ENCODE measurements around the gene CSRP2. TPM values are rescaled to one million over a fixed set of nuclear protein-coding genes. Genes with fewer than 3 reads are reported as not detected.
A peak's percentile ranks its signal among the peaks of the same experiment; 100 is the strongest.

CSRP2 gene
- total RNA-seq, 1 experiment from 2014 or later = 46.6 TPM

- Histone ChIP-seq H3K9me3 (ENCODE audit: low read depth, low read length, poor library complexity, severe bottlenecking) (no peaks in the 10 kb centered on the region), H3K4me3 (ENCODE audit: low read depth, low read length, poor library complexity, severe bottlenecking) (no peak overlapping the region), H3K27me3 (replicated peaks; ENCODE audit: insufficient read depth, low read depth, low read length, poor library complexity) (no peaks in the 10 kb centered on the region), H3K4me1 (ENCODE audit: insufficient read depth, low read length, poor library complexity, severe bottlenecking) (peaks cover 7% of the 10 kb centered on the region), H3K27ac (ENCODE audit: low read depth, low read length, poor library complexity, severe bottlenecking) (no peak overlapping the region), H3K36me3 (ENCODE audit: insufficient read depth, low read length, poor library complexity, severe bottlenecking) (no peaks in the 10 kb centered on the region)
- intact Hi-C loops (cut with micrococcal nuclease; ENCODE audit: unreplicated experiment) = no loop called here
- POLR2A ChIA-PET (ENCODE audit: low non-redundant PET) = no interaction called here
- BruUV-seq (replicated peaks) = no TSS peak
- CTCF ChIA-PET = no interaction called here
- DNase-seq (ENCODE audit: low spot score) = no peak
- TF ChIP-seq CTCF (conservative IDR thresholded peaks at IDR 0.05; ENCODE audit: low read depth, low read length) = no peak
- TF ChIP-seq EZH2 (IDR thresholded peaks at IDR 0.05; ENCODE audit: borderline replicate concordance, low read depth, low read length, poor library complexity, severe bottlenecking) = no peak
Observed at GRCh38 chr12:76871082-76871481, 7.7 kb downstream of the CSRP2 start.

- Histone ChIP-seq H3K4me1 (ENCODE audit: insufficient read depth, low read length, poor library complexity, severe bottlenecking) (peaks cover 8% of the 10 kb centered on the region), H3K27ac (ENCODE audit: low read depth, low read length, poor library complexity, severe bottlenecking) (no peak overlapping the region), H3K27me3 (replicated peaks; ENCODE audit: insufficient read depth, low read depth, low read length, poor library complexity) (no peaks in the 10 kb centered on the region), H3K4me3 (ENCODE audit: low read depth, low read length, poor library complexity, severe bottlenecking) (no peak overlapping the region), H3K9me3 (ENCODE audit: low read depth, low read length, poor library complexity, severe bottlenecking) (no peaks in the 10 kb centered on the region), H3K36me3 (ENCODE audit: insufficient read depth, low read length, poor library complexity, severe bottlenecking) (no peaks in the 10 kb centered on the region)
- no peak for TF ChIP-seq CTCF (conservative IDR thresholded peaks at IDR 0.05; ENCODE audit: low read depth, low read length)
- no peak for TF ChIP-seq EZH2 (IDR thresholded peaks at IDR 0.05; ENCODE audit: borderline replicate concordance, low read depth, low read length, poor library complexity, severe bottlenecking)
- no TSS peak for BruUV-seq (replicated peaks)
- POLR2A ChIA-PET (ENCODE audit: low non-redundant PET) = no interaction called here
- intact Hi-C loops (cut with micrococcal nuclease; ENCODE audit: unreplicated experiment) = no loop called here
- no peak for DNase-seq (ENCODE audit: low spot score)
- CTCF ChIA-PET = interaction anchor here (0.7 kb wide), 1 partner anchor 144 kb away, joined by 3 read pairs; no protein-coding TSS in a partner anchor
Observed at GRCh38 chr12:76866726-76867125, 12.1 kb downstream of the CSRP2 start.

- ChIA-PET POLR2A (ENCODE audit: low non-redundant PET) (no interaction called here), CTCF (interaction anchor here (0.7 kb wide), 1 partner anchor 145 kb away, joined by 3 read pairs; no protein-coding TSS in a partner anchor)
- H3K27ac ChIP-seq (ENCODE audit: low read depth, low read length, poor library complexity, severe bottlenecking) = no peak overlapping the region
- H3K4me3 ChIP-seq (ENCODE audit: low read depth, low read length, poor library complexity, severe bottlenecking) = no peak overlapping the region
- TF ChIP-seq CTCF (conservative IDR thresholded peaks at IDR 0.05; ENCODE audit: low read depth, low read length) (no peak), EZH2 (IDR thresholded peaks at IDR 0.05; ENCODE audit: borderline replicate concordance, low read depth, low read length, poor library complexity, severe bottlenecking) (no peak)
- intact Hi-C loops (cut with micrococcal nuclease; ENCODE audit: unreplicated experiment) = no loop called here
- BruUV-seq (replicated peaks) = no TSS peak
- DNase-seq (ENCODE audit: low spot score) = peak; percentile 58
- no peaks in the 10 kb centered on the region for H3K27me3 ChIP-seq (replicated peaks; ENCODE audit: insufficient read depth, low read depth, low read length, poor library complexity)
- H3K9me3 ChIP-seq (ENCODE audit: low read depth, low read length, poor library complexity, severe bottlenecking) = no peaks in the 10 kb centered on the region
- peaks cover 8% of the 10 kb centered on the region for H3K4me1 ChIP-seq (ENCODE audit: insufficient read depth, low read length, poor library complexity, severe bottlenecking)
- no peaks in the 10 kb centered on the region for H3K36me3 ChIP-seq (ENCODE audit: insufficient read depth, low read length, poor library complexity, severe bottlenecking)
Observed at GRCh38 chr12:76866151-76866567, 12.7 kb downstream of the CSRP2 start.

Measured in A673 (cell line).